ENCODE results near the gene GALK1.
A peak's percentile ranks its signal among the peaks of the same experiment; 100 is the strongest.
"Not testable (repeated sequence)": the region's sequence is repeated elsewhere in the genome, so short reads cannot be mapped to it uniquely, and the experiment has no call there.

Gene GALK1

GRCh38 chr17:75795820-75796607 is 31.0 kb upstream of the GALK1 start:
- Mint-ChIP-seq H3K4me1 (peaks cover 8% of the 10 kb centered on the region), H3K36me3 (peaks cover 10% of the 10 kb centered on the region), H3K27me3 (no peaks in the 10 kb centered on the region), H3K4me3 (no peak overlapping the region), H3K9me3 (no peaks in the 10 kb centered on the region), H3K27ac (no peak overlapping the region)
- ATAC-seq = no peak

GRCh38 chr17:75793460-75793859 is 28.5 kb upstream of the GALK1 start:
- H3K36me3 Mint-ChIP-seq = no peaks in the 10 kb centered on the region
- H3K4me1 Mint-ChIP-seq = no peaks in the 10 kb centered on the region
- ATAC-seq = no peak
- H3K4me3 Mint-ChIP-seq = no peak overlapping the region
- no peaks in the 10 kb centered on the region for H3K27me3 Mint-ChIP-seq
- no peak overlapping the region for H3K27ac Mint-ChIP-seq
- no peaks in the 10 kb centered on the region for H3K9me3 Mint-ChIP-seq

- no peak for ATAC-seq
- no peaks in the 10 kb centered on the region for H3K27me3 Mint-ChIP-seq
- no peaks in the 10 kb centered on the region for H3K36me3 Mint-ChIP-seq
- H3K4me3 Mint-ChIP-seq = no peak overlapping the region
- H3K4me1 Mint-ChIP-seq = peaks cover 10% of the 10 kb centered on the region
- H3K27ac Mint-ChIP-seq = no peak overlapping the region
- H3K9me3 Mint-ChIP-seq = no peaks in the 10 kb centered on the region
These were observed 26.3 kb upstream of the GALK1 start for GRCh38 chr17:75791254-75791653.

GRCh38 chr17:75785016-75785890 is 20.3 kb upstream of the GALK1 start:
- peak overlapping the region; percentile 100 for H3K27ac Mint-ChIP-seq
- no peaks in the 10 kb centered on the region for H3K27me3 Mint-ChIP-seq
- H3K4me1 Mint-ChIP-seq = peaks cover 35% of the 10 kb centered on the region
- peak overlapping the region; percentile 90 for H3K4me3 Mint-ChIP-seq
- no peaks in the 10 kb centered on the region for H3K9me3 Mint-ChIP-seq
- peak; percentile 91 for ATAC-seq
- H3K36me3 Mint-ChIP-seq = no peaks in the 10 kb centered on the region

GRCh38 chr17:75784473-75785015 is 19.6 kb upstream of the GALK1 start, which contains the start of gene UNK:
Gene UNK, plus strand, starts transcription at chr17:75784806. Its CDS starts 75 bp downstream, at chr17:75784881.
- Mint-ChIP-seq H3K36me3 (peaks cover 4% of the 10 kb centered on the region), H3K4me3 (peak within 1 kb of the TSS; percentile 90), H3K27me3 (no peaks in the 10 kb centered on the region), H3K9me3 (no peaks in the 10 kb centered on the region), H3K27ac (peak within 1 kb of the TSS; percentile 100), H3K4me1 (peaks cover 40% of the 10 kb centered on the region)
- peak; percentile 92 for ATAC-seq

GRCh38 chr17:75783803-75784472 is 18.9 kb upstream of the GALK1 start:
- Mint-ChIP-seq H3K4me3 (peak overlapping the region; percentile 90), H3K27ac (peak overlapping the region; percentile 100), H3K9me3 (no peaks in the 10 kb centered on the region), H3K4me1 (peaks cover 40% of the 10 kb centered on the region), H3K27me3 (no peaks in the 10 kb centered on the region), H3K36me3 (peaks cover 10% of the 10 kb centered on the region)
- ATAC-seq = peak; percentile 1

- no peaks in the 10 kb centered on the region for H3K27me3 Mint-ChIP-seq
- H3K36me3 Mint-ChIP-seq = peaks cover 17% of the 10 kb centered on the region
- peaks cover 46% of the 10 kb centered on the region for H3K4me1 Mint-ChIP-seq
- H3K9me3 Mint-ChIP-seq = no peaks in the 10 kb centered on the region
- peak; percentile 17 for ATAC-seq
- peak overlapping the region; percentile 100 for H3K27ac Mint-ChIP-seq
- H3K4me3 Mint-ChIP-seq = peak overlapping the region; percentile 74
These were observed 18.2 kb upstream of the GALK1 start for GRCh38 chr17:75783069-75783783.

- H3K36me3 Mint-ChIP-seq = peaks cover 33% of the 10 kb centered on the region
- no peaks in the 10 kb centered on the region for H3K27me3 Mint-ChIP-seq
- H3K4me3 Mint-ChIP-seq = peak overlapping the region; percentile 99
- peak overlapping the region; percentile 96 for H3K27ac Mint-ChIP-seq
- H3K9me3 Mint-ChIP-seq = no peaks in the 10 kb centered on the region
- ATAC-seq = no peak
- peaks cover 55% of the 10 kb centered on the region for H3K4me1 Mint-ChIP-seq
These were observed 15.2 kb upstream of the GALK1 start for GRCh38 chr17:75779987-75780889.

GRCh38 chr17:75779250-75779986 is 14.4 kb upstream of the GALK1 start:
- Mint-ChIP-seq H3K27ac (peak overlapping the region; percentile 96), H3K9me3 (no peaks in the 10 kb centered on the region), H3K4me3 (peak overlapping the region; percentile 99), H3K27me3 (no peaks in the 10 kb centered on the region), H3K36me3 (peaks cover 33% of the 10 kb centered on the region), H3K4me1 (peaks cover 52% of the 10 kb centered on the region)
- ATAC-seq = peak; percentile 88

- Mint-ChIP-seq H3K27me3 (no peaks in the 10 kb centered on the region), H3K27ac (peak overlapping the region; percentile 96), H3K4me1 (peaks cover 52% of the 10 kb centered on the region), H3K36me3 (peaks cover 33% of the 10 kb centered on the region), H3K4me3 (peak overlapping the region; percentile 99), H3K9me3 (no peaks in the 10 kb centered on the region)
- ATAC-seq = no peak
These were observed 13.9 kb upstream of the GALK1 start for GRCh38 chr17:75778861-75779249.

- H3K27ac Mint-ChIP-seq = peak overlapping the region; percentile 96
- H3K27me3 Mint-ChIP-seq, ATAC-seq, H3K9me3 Mint-ChIP-seq: not testable (repeated sequence)
- peaks cover 33% of the 10 kb centered on the region for H3K36me3 Mint-ChIP-seq
- H3K4me1 Mint-ChIP-seq = peaks cover 47% of the 10 kb centered on the region
- peak overlapping the region; percentile 99 for H3K4me3 Mint-ChIP-seq
These were observed 13.3 kb upstream of the GALK1 start for GRCh38 chr17:75778066-75778860.

GRCh38 chr17:75777296-75777922 is 12.4 kb upstream of the GALK1 start:
- Mint-ChIP-seq H3K4me3 (peak overlapping the region; percentile 60), H3K4me1 (peaks cover 40% of the 10 kb centered on the region), H3K9me3 (no peaks in the 10 kb centered on the region), H3K27ac (peak overlapping the region; percentile 96), H3K36me3 (peaks cover 33% of the 10 kb centered on the region), H3K27me3 (no peaks in the 10 kb centered on the region)
- no peak for ATAC-seq
